Muscle of arm (tissue), 14 donors: ENCODE results near the gene ZBTB12. TPM values are rescaled to one million over a fixed set of nuclear protein-coding genes. Genes with fewer than 3 reads are reported as not detected.
"Not testable (repeated sequence)": the region's sequence is repeated elsewhere in the genome, so short reads cannot be mapped to it uniquely, and the experiment has no call there.

Experiments used
- DNase-seq: peaks from one replicate; pipeline ENCODE4 v3.0.0-alpha.2; 2013
- long read RNA-seq, 11 donors: transcript quantifications; one replicate each; lab custom pipeline, GENCODE V29; 2026
- polyA plus RNA-seq, 12 donors: library from polyadenylated mRNA; unstranded; fragments of 120-200 nt; gene quantifications; one replicate each; pipeline ENCODE4 v1.2.1, GENCODE V29; 2013; ENCODE audit not compliant: insufficient read length in 12 of 12

The ZBTB12 gene, protein sequence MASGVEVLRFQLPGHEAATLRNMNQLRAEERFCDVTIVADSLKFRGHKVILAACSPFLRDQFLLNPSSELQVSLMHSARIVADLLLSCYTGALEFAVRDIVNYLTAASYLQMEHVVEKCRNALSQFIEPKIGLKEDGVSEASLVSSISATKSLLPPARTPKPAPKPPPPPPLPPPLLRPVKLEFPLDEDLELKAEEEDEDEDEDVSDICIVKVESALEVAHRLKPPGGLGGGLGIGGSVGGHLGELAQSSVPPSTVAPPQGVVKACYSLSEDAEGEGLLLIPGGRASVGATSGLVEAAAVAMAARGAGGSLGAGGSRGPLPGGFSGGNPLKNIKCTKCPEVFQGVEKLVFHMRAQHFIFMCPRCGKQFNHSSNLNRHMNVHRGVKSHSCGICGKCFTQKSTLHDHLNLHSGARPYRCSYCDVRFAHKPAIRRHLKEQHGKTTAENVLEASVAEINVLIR
- 10 to 100 TPM in 5 of 12 donors, 1 to 10 TPM in 6, not detected in 1; 7.5 to 17.3 (median 9.7) TPM for polyA plus RNA-seq
- long read RNA-seq, donor 1, partial matches to known transcripts, result 0 of 2 reads
- long read RNA-seq, donor 1, other reads (novel, unspliced or antisense), result 0 of 2 reads
- long read RNA-seq, donor 2, transcript ZBTB12-201 (2 exons, 1,875 nt), result major isoform, 5 of 5 reads
- long read RNA-seq, donor 2, partial matches to known transcripts, result 0 of 5 reads
- long read RNA-seq, donor 2, other reads (novel, unspliced or antisense), result 0 of 5 reads
- long read RNA-seq, donor 3, partial matches to known transcripts, result 0 of 2 reads
- long read RNA-seq, donor 3, other reads (novel, unspliced or antisense), result 0 of 2 reads
- long read RNA-seq, donor 4, result 0 reads
- long read RNA-seq, donor 5, partial matches to known transcripts, result 0 of 1 reads
- long read RNA-seq, donor 5, other reads (novel, unspliced or antisense), result 0 of 1 reads
- long read RNA-seq, donor 6, partial matches to known transcripts, result 0 of 2 reads
- long read RNA-seq, donor 6, other reads (novel, unspliced or antisense), result 0 of 2 reads
- long read RNA-seq, donor 7, partial matches to known transcripts, result 0 of 3 reads
- long read RNA-seq, donor 7, other reads (novel, unspliced or antisense), result 0 of 3 reads
- long read RNA-seq, donor 8, transcript ZBTB12-201 (2 exons, 1,875 nt), result major isoform, 9 of 9 reads
- long read RNA-seq, donor 8, partial matches to known transcripts, result 0 of 9 reads
- long read RNA-seq, donor 8, other reads (novel, unspliced or antisense), result 0 of 9 reads
- long read RNA-seq, donor 9, transcript ZBTB12-201 (2 exons, 1,875 nt), result major isoform, 5 of 5 reads
- long read RNA-seq, donor 9, partial matches to known transcripts, result 0 of 5 reads
- long read RNA-seq, donor 9, other reads (novel, unspliced or antisense), result 0 of 5 reads
- long read RNA-seq, donor 10, transcript ZBTB12-201 (2 exons, 1,875 nt), result major isoform, 8 of 8 reads
- long read RNA-seq, donor 10, partial matches to known transcripts, result 0 of 8 reads
- long read RNA-seq, donor 10, other reads (novel, unspliced or antisense), result 0 of 8 reads
- long read RNA-seq, donor 11, partial matches to known transcripts, result 0 of 1 reads
- long read RNA-seq, donor 11, other reads (novel, unspliced or antisense), result 0 of 1 reads

DNA sequence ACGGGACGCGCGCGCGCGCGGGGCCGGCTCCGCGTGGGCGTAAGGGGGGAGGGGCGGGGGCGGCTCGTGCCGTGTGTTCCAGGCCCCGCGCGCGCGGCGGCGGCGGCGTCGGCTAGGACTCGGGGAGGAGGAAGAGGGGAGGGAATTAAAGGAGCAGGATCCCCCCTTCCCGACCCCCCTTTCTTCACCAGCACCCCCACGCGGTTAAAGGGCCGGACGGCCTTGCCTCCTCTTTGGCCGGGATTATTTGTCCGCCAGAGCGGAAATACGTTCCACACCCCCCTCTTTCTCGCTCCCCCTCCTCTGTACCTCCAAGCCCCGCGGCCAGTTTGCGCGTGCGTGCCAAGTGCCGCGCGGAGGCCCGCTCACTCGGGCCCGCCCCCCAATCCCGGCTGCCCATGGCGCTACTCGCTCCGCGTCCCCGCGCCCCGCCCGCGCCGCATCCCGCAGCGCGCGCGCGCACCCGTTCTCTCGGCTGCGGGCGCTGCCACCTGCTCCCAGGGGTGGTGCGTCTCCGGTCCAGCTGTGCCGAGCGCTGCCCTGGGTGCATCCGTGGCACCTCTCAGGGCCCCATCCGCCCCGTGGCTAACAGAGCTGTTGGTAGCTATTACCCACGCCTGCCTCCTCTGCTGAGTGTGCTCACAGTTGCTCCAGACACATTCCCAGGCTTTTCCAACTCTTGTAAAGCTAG is at the start of gene ZBTB12:
Gene ZBTB12 (minus strand): TSS at position 134 of the 691 bp plus-strand sequence. CDS start 781 bp downstream, outside the sequence.
- DNase-seq, result peak; percentile 97

DNA sequence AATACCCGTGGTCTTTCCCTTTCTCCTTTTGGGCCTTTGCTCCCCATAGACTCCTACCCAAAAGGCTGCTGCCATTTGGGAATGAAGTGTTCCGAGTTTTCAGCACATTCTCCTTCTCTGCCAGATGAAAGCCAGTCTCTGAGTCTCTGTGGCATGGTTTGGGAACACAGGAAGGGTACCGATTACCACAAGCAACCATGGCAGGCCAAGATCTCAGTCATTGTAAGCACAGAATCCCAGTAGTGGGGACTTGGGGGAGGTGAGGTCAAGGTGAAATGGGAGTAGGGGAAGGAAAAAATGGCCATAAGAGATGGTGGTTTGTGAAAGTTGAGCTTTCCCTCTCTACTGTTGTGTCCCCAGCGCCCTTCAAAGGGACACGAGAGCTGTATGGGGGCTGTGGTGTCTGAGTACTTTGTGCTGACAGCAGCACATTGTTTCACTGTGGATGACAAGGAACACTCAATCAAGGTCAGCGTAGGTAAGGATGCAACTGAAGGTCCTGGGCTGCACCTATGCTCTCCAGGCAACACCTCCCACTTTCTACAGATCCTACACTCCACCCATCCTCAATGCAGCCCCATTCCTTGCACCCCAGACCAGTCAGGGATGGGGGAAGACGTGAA is 48.2 kb upstream of the ZBTB12 start:
- DNase-seq, result no peak

DNA sequence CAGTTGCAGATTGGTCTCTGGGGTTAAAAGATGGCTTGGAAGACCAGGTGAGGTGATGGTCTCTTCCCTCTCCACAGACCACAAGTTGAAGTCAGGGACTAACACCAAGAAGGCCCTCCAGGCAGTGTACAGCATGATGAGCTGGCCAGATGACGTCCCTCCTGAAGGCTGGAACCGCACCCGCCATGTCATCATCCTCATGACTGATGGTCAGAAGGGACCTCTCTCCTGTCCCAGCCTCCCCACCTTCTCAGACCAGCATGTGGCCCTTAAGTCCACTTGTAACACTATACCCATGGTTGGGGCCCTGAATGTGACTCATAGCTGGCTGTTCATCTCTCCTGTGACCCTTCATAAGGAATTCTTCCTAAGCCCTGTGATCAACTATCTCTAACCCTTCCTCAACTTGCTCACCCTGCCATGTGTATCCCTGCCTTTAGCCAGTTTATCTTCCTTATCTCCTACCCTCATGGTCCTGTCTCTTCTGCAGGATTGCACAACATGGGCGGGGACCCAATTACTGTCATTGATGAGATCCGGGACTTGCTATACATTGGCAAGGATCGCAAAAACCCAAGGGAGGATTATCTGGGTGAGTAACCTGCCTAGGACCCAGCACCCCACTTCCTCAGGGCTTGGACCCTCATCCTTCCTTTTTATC is 47.0 kb upstream of the ZBTB12 start:
- DNase-seq, result no peak

DNA sequence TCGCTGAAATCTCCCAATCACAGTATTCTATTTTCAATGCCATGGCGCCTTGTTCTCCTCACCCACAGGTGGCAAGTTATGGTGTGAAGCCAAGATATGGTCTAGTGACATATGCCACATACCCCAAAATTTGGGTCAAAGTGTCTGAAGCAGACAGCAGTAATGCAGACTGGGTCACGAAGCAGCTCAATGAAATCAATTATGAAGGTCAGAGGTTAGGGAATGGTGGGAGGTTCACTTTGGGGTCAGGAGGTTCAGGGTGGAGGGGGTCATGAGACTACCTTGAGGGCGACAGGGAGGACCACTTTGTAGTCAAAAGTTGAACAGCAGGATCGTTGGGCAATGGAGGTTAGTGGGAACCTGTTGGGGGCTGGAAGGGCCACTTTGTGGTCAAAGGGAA is 46.4 kb upstream of the ZBTB12 start:
- DNase-seq, result no peak

DNA sequence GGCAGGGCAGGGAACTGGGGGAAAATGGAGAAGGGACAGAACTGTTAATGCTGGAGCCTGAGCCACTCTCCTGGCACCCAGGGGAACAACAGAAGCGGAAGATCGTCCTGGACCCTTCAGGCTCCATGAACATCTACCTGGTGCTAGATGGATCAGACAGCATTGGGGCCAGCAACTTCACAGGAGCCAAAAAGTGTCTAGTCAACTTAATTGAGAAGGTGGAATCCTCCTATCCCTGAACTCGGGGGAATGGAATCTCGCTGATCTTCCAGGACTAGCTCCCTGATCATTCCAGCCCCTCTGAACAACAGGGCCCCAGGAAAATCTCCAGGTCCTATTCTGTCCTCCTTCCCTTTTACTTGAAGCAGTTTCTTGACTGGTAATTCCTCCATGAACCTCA is 46.0 kb upstream of the ZBTB12 start:
- DNase-seq, result no peak

DNA sequence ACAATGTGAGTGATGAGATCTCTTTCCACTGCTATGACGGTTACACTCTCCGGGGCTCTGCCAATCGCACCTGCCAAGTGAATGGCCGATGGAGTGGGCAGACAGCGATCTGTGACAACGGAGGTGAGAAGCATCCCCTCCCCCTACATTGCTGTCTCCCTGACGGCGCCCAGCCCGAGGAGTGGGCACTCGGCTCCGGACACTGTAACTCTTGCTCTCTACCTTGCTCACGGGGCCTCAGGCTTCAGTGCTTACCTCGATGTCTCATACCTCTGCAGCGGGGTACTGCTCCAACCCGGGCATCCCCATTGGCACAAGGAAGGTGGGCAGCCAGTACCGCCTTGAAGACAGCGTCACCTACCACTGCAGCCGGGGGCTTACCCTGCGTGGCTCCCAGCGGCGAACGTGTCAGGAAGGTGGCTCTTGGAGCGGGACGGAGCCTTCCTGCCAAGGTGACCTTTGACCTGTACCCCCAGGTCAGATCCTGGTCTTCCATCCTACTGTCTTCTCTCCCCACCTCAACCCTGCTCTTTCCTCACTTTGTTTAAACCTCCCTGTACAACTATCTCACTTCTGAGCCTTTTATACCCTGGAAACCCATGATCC is 45.3 kb upstream of the ZBTB12 start:
- DNase-seq, result no peak

DNA sequence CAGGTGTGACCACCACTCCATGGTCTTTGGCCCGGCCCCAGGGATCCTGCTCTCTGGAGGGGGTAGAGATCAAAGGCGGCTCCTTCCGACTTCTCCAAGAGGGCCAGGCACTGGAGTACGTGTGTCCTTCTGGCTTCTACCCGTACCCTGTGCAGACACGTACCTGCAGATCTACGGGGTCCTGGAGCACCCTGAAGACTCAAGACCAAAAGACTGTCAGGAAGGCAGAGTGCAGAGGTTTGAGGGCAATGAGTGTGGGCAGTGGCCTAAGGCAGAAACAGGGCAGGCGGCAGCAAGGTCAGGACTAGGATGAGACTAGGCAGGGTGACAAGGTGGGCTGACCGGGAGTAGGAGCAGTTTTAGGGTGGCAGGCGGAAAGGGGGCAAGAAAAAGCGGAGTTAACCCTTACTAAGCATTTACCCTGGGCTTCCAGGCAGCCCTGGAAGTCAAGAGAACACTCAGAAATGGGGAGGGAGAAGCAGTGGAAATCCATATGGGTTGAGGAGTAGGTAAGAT is 44.5 kb upstream of the ZBTB12 start:
- no peak for DNase-seq

DNA sequence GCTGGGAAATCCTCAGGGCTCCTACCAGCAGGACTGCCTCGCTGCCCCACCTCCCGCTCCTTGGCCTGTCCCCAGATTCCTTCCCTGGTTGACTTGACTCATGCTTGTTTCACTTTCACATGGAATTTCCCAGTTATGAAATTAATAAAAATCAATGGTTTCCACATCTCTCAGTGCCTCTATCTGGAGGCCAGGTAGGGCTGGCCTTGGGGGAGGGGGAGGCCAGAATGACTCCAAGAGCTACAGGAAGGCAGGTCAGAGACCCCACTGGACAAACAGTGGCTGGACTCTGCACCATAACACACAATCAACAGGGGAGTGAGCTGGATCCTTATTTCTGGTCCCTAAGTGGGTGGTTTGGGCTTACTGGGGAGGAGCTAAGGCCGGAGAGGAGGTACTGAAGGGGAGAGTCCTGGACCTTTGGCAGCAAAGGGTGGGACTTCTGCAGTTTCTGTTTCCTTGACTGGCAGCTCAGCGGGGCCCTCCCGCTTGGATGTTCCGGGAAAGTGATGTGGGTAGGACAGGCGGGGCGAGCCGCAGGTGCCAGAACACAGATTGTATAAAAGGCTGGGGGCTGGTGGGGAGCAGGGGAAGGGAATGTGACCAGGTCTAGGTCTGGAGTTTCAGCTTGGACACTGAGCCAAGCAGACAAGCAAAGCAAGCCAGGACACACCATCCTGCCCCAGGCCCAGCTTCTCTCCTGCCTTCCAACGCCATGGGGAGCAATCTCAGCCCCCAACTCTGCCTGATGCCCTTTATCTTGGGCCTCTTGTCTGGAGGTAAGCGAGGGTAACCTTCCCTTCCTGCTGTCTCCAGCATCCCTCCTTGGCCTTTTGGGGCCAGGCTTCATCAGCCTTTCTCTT is 43.9 kb upstream of the ZBTB12 start, which contains the start of gene CFB:
Gene CFB (plus strand): TSS at position 589 of the 863 bp plus-strand sequence. CDS start 127 bp downstream, at position 716.
- DNase-seq, result peak; percentile 46

DNA sequence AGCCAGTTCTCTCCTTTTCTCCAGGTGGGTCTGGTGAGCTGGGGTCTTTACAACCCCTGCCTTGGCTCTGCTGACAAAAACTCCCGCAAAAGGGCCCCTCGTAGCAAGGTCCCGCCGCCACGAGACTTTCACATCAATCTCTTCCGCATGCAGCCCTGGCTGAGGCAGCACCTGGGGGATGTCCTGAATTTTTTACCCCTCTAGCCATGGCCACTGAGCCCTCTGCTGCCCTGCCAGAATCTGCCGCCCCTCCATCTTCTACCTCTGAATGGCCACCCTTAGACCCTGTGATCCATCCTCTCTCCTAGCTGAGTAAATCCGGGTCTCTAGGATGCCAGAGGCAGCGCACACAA is 43.2 kb upstream of the ZBTB12 start:
- no peak for DNase-seq

DNA sequence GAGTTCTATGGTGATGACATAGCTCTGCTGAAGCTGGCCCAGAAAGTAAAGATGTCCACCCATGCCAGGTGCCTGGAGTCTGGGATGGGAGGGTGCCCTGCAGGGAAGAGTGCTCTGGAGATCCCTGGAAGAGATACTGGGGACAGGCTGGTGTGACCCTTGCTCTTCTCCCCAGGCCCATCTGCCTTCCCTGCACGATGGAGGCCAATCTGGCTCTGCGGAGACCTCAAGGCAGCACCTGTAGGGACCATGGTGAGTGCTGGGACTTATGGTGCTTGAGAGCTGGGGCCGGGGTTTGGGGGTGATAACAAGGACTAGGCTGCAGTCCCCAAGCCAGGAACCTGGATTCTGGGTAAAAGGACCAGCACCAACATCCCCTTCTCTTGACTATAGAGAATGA is 41.9 kb upstream of the ZBTB12 start:
- DNase-seq, result no peak

DNA sequence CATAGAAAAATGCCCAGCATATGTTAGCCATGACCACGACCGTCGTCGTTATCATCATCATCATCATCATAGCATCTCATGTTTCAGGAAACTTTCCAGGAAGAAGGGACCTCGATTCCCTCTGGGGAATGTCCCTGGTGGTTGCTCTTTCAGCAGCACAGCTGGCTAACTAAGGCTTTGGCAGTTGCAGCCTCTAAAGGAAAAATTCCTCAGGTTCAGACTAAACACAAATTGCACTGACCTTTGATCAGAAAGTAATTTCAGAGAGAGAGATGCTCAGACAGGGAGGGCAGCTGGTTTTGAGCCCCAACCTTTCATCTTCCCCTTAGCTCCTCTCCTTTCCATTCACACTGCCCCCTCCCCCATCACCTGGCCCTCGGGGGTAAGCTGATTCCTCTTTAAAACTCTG is 38.4 kb upstream of the ZBTB12 start:
- no peak for DNase-seq

DNA sequence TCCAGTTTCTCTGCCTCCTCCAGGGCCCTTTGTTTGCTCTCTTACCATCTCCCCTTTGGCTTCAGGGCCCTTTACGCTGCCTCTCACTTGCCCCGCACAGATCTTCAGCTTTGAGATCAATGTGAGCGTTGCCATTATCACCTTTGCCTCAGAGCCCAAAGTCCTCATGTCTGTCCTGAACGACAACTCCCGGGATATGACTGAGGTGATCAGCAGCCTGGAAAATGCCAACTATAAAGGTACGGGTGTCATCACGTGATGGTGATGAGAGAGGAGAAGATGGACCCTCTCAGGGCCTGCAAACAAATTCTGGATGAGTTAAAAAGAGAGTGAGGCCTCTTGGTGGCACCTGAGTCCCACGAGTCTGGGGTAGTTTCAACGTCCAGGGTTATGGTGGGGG is 33.9 kb upstream of the ZBTB12 start:
- DNase-seq, result no peak

DNA sequence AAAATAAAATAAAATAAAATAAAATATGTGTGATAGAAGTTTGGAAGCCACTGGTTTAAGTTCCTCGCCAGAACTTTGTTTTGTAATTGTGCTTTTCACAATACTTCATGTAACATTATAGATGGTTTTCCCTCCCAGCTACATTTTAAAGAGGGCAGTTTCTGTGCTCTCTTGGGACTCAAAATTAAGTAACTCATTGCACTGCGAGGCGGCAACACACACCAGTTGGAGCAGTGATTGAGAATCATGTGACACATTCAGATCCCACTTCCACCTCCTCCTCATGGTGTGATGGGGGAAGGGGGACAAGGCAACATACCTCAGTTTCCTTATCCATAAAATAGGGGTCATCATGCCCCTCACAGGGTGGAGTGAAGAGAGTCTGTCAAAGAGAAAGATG is 33.1 kb upstream of the ZBTB12 start:
- no peak for DNase-seq

DNA sequence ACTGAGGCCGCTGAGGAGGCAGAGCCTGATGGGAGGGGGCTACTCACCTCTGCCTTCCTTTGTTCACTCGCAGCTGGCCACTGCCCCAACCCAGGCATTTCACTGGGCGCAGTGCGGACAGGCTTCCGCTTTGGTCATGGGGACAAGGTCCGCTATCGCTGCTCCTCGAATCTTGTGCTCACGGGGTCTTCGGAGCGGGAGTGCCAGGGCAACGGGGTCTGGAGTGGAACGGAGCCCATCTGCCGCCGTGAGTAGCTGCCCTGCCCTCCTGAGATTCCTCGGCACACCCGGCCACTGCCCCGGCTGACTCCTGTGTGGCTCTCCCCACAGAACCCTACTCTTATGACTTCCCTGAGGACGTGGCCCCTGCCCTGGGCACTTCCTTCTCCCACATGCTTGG is 31.7 kb upstream of the ZBTB12 start:
- DNase-seq, result no peak

DNA sequence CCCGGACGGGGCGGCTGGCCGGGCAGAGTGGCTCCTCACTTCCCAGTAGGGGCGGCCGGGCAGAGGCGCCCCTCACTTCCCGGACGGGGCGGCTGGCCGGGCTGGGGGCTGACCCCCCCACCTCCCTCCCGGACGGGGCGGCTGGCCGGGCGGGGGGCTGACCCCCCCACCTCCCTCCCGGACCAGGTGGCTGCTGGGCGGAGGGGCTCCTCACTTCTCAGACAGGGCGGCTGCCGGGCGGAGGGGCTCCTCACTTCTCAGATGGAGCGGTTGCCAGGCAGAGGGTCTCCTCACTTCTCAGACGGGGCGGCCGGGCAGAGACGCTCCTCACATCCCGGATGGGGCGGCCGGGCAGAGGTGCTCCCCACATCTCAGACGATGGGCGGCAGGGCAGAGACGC is 30.3 kb upstream of the ZBTB12 start:
- not testable (repeated sequence) for DNase-seq

DNA sequence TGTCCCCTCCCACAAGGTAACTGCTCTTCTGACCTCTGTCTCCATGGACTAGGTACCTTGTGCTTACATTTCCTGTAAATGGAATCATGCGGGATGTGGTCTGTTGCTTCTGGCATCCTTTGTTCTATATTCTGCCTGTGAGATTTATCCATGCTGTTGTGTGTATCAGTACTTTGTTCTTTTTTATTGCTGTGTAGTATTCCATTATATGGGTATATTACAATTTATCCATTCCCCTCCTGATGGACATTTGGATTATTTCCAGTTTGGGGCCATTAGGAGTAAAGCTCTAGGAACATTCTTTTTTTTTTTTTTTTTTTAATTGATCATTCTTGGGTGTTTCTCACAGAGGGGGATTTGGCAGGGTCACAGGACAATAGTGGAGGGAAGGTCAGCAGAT is 29.1 kb upstream of the ZBTB12 start:
- no peak for DNase-seq

DNA sequence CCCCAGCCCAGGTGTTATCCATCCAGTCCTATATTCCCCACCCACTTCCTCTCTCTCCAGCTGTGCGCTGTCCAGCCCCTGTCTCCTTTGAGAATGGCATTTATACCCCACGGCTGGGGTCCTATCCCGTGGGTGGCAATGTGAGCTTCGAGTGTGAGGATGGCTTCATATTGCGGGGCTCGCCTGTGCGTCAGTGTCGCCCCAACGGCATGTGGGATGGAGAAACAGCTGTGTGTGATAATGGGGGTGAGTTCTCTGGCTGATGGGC is 26.7 kb upstream of the ZBTB12 start:
- no peak for DNase-seq
